ENCODE data around the gene ZNF575. TPM values are rescaled to one million over a fixed set of nuclear protein-coding genes. Genes with fewer than 3 reads are reported as not detected.

ZNF575 gene
- total and polyA plus RNA-seq, 2 donors = 0.38 to 2.5 TPM

DNA sequence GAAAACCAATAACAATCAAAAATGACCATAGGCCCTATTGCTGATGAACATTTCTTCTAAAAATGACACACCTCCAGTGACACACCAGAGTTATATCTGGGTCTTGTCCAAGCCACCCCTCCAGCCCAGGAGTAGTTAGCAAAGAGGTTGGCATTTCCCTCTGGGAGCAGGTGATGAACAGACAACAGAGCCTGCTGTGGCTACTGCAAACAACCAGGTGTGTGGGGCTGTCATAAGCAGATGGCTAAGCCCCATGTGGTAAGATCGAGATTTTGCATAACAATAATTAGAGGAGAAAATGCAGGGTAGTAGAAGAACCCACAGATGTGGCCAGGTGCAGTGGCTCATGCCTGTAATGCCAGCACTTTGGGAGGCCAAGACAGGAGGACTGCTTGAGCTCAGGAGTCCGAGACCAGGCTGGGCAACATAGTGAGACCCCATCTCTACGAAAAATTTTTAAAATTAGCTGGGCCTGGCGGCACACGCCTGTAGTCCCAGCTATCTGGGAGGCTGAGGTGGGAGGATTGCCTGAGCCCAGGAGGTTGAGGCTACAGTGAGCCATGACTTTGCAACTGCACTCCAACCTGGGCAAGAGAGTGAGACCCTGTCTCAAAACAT, 37.3 kb downstream of the ZNF575 start:
- 86% methylated on average over 5 of the region's 5 CpGs for WGBS
- Histone ChIP-seq H3K4me3 (ENCODE audit: low read length in 2 of 2) (no peak overlapping the region), H3K9me3 (ENCODE audit: control insufficient read depth in 2 of 2, insufficient read depth in 1 of 2, low read length in 1 of 2) (no peaks in the 10 kb centered on the region), H3K36me3 (ENCODE audit: control insufficient read depth in 2 of 2, insufficient read depth in 2 of 2, low read length in 1 of 2) (peaks cover 4 to 17% of the 10 kb centered on the region in 2 donors), H3K27me3 (ENCODE audit: control insufficient read depth in 2 of 2, insufficient read depth in 1 of 2, low read length in 1 of 2) (no peaks in the 10 kb centered on the region), H3K27ac (ENCODE audit: low read depth in 1 of 2, low read length in 1 of 2) (peak overlapping the region; percentile 52 to 64), H3K4me1 (ENCODE audit: control insufficient read depth in 2 of 2, insufficient read depth in 2 of 2, low read length in 2 of 2) (peaks cover 7 to 24% of the 10 kb centered on the region in 2 donors)
- peak in 1 of 9 donors; percentile 52 for DNase-seq (ENCODE audit: low read depth in 6 of 9, low spot score in 9 of 9)

DNA sequence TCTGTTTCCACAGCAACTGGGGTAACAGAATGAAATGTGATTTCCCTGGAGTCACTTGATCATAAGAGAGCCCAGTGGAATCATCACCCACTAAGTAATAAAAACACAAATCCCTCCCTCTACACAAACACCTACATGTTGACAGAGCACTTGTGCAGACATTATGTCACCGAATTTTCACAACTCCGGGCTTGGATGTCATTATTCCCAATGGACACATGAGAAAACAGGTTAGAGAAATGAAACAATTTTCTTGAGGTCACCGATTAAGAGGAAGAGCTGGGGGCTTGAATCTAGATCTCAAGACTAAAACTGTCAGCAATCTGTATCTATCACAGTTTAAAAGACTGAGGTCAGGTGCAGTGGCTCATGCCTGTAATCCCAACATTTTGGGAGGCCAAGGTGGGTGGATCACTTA, 39.2 kb downstream of the ZNF575 start:
- no peak for DNase-seq (ENCODE audit: low read depth in 6 of 9, low spot score in 9 of 9)
- Histone ChIP-seq H3K36me3 (ENCODE audit: control insufficient read depth in 2 of 2, insufficient read depth in 2 of 2, low read length in 1 of 2) (peaks cover 4 to 17% of the 10 kb centered on the region in 2 donors), H3K27me3 (ENCODE audit: control insufficient read depth in 2 of 2, insufficient read depth in 1 of 2, low read length in 1 of 2) (no peaks in the 10 kb centered on the region), H3K4me3 (ENCODE audit: low read length in 2 of 2) (no peak overlapping the region), H3K9me3 (ENCODE audit: control insufficient read depth in 2 of 2, insufficient read depth in 1 of 2, low read length in 1 of 2) (no peaks in the 10 kb centered on the region), H3K27ac (ENCODE audit: low read depth in 1 of 2, low read length in 1 of 2) (no peak overlapping the region), H3K4me1 (ENCODE audit: control insufficient read depth in 2 of 2, insufficient read depth in 2 of 2, low read length in 2 of 2) (peaks cover 11 to 31% of the 10 kb centered on the region in 2 donors)
- WGBS = 96% methylated on average over 3 of the region's 3 CpGs

DNA sequence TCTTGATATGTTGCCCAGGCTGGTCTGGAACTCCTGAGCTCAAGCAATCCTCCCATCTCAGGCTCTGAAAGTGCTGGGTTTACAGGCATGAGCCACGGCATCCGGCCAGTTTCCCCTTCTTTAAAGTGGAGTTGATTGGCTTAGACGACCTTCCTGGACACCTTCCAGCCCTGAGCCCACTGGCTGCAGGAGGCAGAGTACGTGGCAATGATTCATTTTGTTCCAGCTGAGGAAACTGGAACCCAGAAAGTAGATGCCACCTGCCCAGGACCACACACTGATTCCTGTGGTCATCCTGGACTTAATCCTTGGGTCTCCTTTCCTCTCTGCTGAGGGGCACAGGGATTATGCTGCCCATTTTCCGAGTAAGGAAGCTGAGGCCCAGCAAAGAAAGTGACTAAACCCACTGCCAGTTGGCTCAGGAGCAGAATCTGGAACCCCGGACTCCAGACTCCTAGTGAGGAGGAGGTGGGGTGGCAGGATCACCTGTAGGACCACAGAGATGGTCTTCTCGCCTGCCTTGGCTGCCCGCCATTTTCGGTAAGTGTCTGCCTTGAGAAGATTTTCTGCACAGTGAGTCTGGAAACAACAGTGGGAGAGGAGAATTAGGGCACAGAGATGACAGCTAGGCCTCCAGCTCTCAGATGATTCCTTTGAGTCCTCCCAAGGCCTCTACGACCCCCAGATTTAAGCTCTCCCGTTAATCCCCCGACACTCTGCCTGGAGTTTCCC, 41.6 kb downstream of the ZNF575 start:
- H3K27me3 ChIP-seq (ENCODE audit: control insufficient read depth in 2 of 2, insufficient read depth in 1 of 2, low read length in 1 of 2) = no peaks in the 10 kb centered on the region
- H3K4me3 ChIP-seq (ENCODE audit: low read length in 2 of 2) = peak overlapping the region; percentile 65 to 85
- H3K4me1 ChIP-seq (ENCODE audit: control insufficient read depth in 2 of 2, insufficient read depth in 2 of 2, low read length in 2 of 2) = peaks cover 12 to 35% of the 10 kb centered on the region in 2 donors
- H3K27ac ChIP-seq (ENCODE audit: low read depth in 1 of 2, low read length in 1 of 2) = peak overlapping the region in 1 of 2 donors; percentile 75
- H3K9me3 ChIP-seq (ENCODE audit: control insufficient read depth in 2 of 2, insufficient read depth in 1 of 2, low read length in 1 of 2) = no peaks in the 10 kb centered on the region
- WGBS = 55% methylated on average over 12 of the region's 12 CpGs
- DNase-seq (ENCODE audit: low read depth in 6 of 9, low spot score in 9 of 9) = peak in 1 of 9 donors; percentile 28
- H3K36me3 ChIP-seq (ENCODE audit: control insufficient read depth in 2 of 2, insufficient read depth in 2 of 2, low read length in 1 of 2) = peaks cover 4 to 12% of the 10 kb centered on the region in 2 donors

DNA sequence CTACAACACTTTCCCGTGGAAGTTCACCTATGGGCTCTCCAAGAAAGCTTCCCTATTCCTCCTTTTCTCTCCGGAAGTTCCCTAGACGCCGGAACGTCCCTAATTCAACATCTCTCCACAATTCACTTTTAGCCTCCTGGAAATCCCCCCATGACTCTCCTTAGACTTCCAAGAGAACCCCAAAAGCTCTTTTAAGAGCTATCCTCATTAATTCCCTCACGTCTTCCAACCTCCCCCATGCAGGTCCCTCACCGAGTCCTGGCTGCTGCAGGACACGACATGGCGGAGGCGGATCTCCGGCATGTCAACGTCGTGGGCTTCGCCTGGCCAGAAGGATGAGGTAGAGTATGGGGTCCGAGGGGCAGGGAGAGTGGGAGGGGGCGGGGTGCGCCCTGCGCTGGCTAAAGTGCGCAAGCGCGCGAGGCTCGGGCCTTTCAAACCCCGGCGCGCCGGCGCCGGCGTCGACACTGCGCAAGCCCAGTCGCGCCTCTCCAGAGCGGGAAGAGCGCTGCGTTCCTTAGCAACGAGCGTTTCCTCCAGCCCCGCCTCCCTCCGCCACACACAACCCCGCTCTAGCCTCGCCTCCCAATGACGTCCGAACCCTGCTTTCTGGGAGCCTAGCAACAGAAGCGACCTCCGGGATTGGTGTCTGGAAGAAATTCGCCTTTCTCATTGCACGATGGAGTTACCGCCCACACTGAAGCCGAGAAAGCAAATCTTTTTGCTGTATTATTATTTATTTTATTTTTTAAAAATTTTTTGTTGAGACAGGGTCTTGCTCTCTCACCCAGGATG, 42.4 kb downstream of the ZNF575 start, which contains the start of the genes PINLYP and XRCC1:
TSS of gene PINLYP (plus strand) at position 646 of the 795 bp plus-strand sequence. CDS start 1,391 bp downstream, outside the sequence.
TSS of gene XRCC1 (minus strand) at position 372 of the 795 bp plus-strand sequence. CDS start at position 303, 69 bp downstream.
- no peaks in the 10 kb centered on the region for H3K9me3 ChIP-seq (ENCODE audit: control insufficient read depth in 2 of 2, insufficient read depth in 1 of 2, low read length in 1 of 2)
- DNase-seq (ENCODE audit: low read depth in 6 of 9, low spot score in 9 of 9) = peak; percentile 94 to 99 (median 97)
- peak within 1 kb of the TSS; percentile 65 to 85 for H3K4me3 ChIP-seq (ENCODE audit: low read length in 2 of 2)
- peaks cover 4 to 12% of the 10 kb centered on the region in 2 donors for H3K36me3 ChIP-seq (ENCODE audit: control insufficient read depth in 2 of 2, insufficient read depth in 2 of 2, low read length in 1 of 2)
- H3K27me3 ChIP-seq (ENCODE audit: control insufficient read depth in 2 of 2, insufficient read depth in 1 of 2, low read length in 1 of 2) = no peaks in the 10 kb centered on the region
- under 1% methylated on average over 51 of the region's 51 CpGs for WGBS
- H3K27ac ChIP-seq (ENCODE audit: low read depth in 1 of 2, low read length in 1 of 2) = peak within 1 kb of the TSS; percentile 80 to 83
- peaks cover 15 to 34% of the 10 kb centered on the region in 2 donors for H3K4me1 ChIP-seq (ENCODE audit: control insufficient read depth in 2 of 2, insufficient read depth in 2 of 2, low read length in 2 of 2)

DNA sequence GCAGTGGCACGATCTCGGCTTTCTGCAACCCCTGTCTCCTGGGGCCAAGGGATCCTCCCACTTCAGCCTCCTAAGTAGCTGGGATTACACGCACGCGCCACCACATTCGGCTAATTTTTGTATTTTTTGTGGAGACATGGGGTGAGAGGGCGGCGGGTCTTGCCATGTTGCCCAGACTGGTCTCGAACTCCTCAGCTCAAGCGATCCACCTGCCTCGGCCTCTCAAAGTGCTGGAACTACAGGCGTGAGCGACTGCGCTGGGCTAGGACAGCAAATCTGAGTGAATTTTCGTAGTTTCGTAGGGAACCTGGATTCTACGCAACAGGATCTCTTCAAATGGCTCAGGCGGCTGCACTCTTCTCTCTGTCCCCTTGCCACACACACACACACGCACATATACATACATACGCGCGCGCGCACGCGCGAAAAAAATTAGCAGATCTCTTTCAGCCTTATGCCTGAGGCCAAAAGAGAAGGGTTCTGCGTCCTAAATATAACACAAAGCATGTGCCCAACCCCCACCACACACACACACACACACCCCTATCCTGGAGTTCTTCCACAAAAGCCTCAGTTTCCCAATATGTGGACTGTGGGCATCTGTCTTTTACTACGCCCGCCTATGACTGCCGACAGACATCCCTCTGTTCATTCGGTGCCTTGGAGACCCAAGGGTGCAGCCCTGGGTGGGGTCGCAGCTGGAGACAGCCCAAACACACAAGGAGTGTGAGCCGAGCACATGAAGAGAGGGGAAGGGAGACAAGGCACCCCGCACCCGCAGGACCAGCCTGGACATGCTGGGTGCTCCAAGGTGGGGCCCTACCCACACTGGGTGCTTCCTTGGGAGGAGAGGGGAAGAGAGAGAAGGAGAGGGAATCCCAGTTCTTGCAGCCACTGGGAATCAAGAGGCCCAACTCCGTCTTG, 43.2 kb downstream of the ZNF575 start:
- peak in 1 of 9 donors; percentile 24 for DNase-seq (ENCODE audit: low read depth in 6 of 9, low spot score in 9 of 9)
- Histone ChIP-seq H3K27ac (ENCODE audit: low read depth in 1 of 2, low read length in 1 of 2) (peak overlapping the region; percentile 10 to 83), H3K9me3 (ENCODE audit: control insufficient read depth in 2 of 2, insufficient read depth in 1 of 2, low read length in 1 of 2) (no peaks in the 10 kb centered on the region), H3K36me3 (ENCODE audit: control insufficient read depth in 2 of 2, insufficient read depth in 2 of 2, low read length in 1 of 2) (peaks cover 4 to 10% of the 10 kb centered on the region in 2 donors), H3K27me3 (ENCODE audit: control insufficient read depth in 2 of 2, insufficient read depth in 1 of 2, low read length in 1 of 2) (no peaks in the 10 kb centered on the region), H3K4me3 (ENCODE audit: low read length in 2 of 2) (peak overlapping the region; percentile 48 to 65), H3K4me1 (ENCODE audit: control insufficient read depth in 2 of 2, insufficient read depth in 2 of 2, low read length in 2 of 2) (peaks cover 15 to 37% of the 10 kb centered on the region in 2 donors)
- WGBS = 73% methylated on average over 37 of the region's 37 CpGs

- H3K36me3 ChIP-seq (ENCODE audit: control insufficient read depth in 2 of 2, insufficient read depth in 2 of 2, low read length in 1 of 2) = no peaks in the 10 kb centered on the region
- WGBS = 98% methylated on average over 3 of the region's 3 CpGs
- no peaks in the 10 kb centered on the region for H3K9me3 ChIP-seq (ENCODE audit: control insufficient read depth in 2 of 2, insufficient read depth in 1 of 2, low read length in 1 of 2)
- peaks cover 15 to 43% of the 10 kb centered on the region in 2 donors for H3K4me1 ChIP-seq (ENCODE audit: control insufficient read depth in 2 of 2, insufficient read depth in 2 of 2, low read length in 2 of 2)
- no peaks in the 10 kb centered on the region for H3K27me3 ChIP-seq (ENCODE audit: control insufficient read depth in 2 of 2, insufficient read depth in 1 of 2, low read length in 1 of 2)
- no peak for DNase-seq (ENCODE audit: low read depth in 6 of 9, low spot score in 9 of 9)
- no peak overlapping the region for H3K4me3 ChIP-seq (ENCODE audit: low read length in 2 of 2)
- no peak overlapping the region for H3K27ac ChIP-seq (ENCODE audit: low read depth in 1 of 2, low read length in 1 of 2)
These were observed 45.8 kb downstream of the ZNF575 start for GRCh38 chr19:43578787-43579186.

- no peak overlapping the region for H3K4me3 ChIP-seq (ENCODE audit: low read length in 2 of 2)
- DNase-seq (ENCODE audit: low read depth in 6 of 9, low spot score in 9 of 9) = no peak
- H3K36me3 ChIP-seq (ENCODE audit: control insufficient read depth in 2 of 2, insufficient read depth in 2 of 2, low read length in 1 of 2) = peaks cover 6 to 12% of the 10 kb centered on the region in 2 donors
- H3K27me3 ChIP-seq (ENCODE audit: control insufficient read depth in 2 of 2, insufficient read depth in 1 of 2, low read length in 1 of 2) = no peaks in the 10 kb centered on the region
- no peaks in the 10 kb centered on the region for H3K9me3 ChIP-seq (ENCODE audit: control insufficient read depth in 2 of 2, insufficient read depth in 1 of 2, low read length in 1 of 2)
- H3K4me1 ChIP-seq (ENCODE audit: control insufficient read depth in 2 of 2, insufficient read depth in 2 of 2, low read length in 2 of 2) = peaks cover 4 to 23% of the 10 kb centered on the region in 2 donors
- WGBS = 82% methylated on average over 7 of the region's 7 CpGs
- peak overlapping the region in 1 of 2 donors; percentile 30 for H3K27ac ChIP-seq (ENCODE audit: low read depth in 1 of 2, low read length in 1 of 2)
These were observed 48.5 kb downstream of the ZNF575 start for GRCh38 chr19:43581467-43581866.

DNA sequence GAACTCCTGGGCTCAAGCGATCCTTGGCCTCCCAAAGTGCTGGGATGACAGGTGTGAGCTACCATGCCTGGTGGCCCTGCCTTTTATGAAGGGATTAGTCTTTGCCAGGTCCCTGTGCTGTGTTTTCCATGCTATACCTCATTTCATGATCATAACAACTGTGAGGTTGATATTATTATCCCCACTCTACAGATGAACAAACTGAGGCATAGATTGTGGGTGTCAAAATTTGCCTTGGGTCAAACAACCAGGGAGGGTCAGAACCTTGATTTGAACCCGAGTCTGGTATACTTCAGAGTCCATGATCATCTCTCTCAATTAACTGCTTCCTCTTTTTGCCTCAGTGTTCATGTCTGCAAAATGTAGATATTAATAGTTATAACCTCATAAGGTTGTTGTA, 49.5 kb downstream of the ZNF575 start:
- peaks cover 4 to 23% of the 10 kb centered on the region in 2 donors for H3K4me1 ChIP-seq (ENCODE audit: control insufficient read depth in 2 of 2, insufficient read depth in 2 of 2, low read length in 2 of 2)
- no peak for DNase-seq (ENCODE audit: low read depth in 6 of 9, low spot score in 9 of 9)
- WGBS = 97% methylated on average over 2 of the region's 2 CpGs
- no peaks in the 10 kb centered on the region for H3K9me3 ChIP-seq (ENCODE audit: control insufficient read depth in 2 of 2, insufficient read depth in 1 of 2, low read length in 1 of 2)
- no peak overlapping the region for H3K4me3 ChIP-seq (ENCODE audit: low read length in 2 of 2)
- H3K27ac ChIP-seq (ENCODE audit: low read depth in 1 of 2, low read length in 1 of 2) = no peak overlapping the region
- peaks cover 9 to 14% of the 10 kb centered on the region in 2 donors for H3K36me3 ChIP-seq (ENCODE audit: control insufficient read depth in 2 of 2, insufficient read depth in 2 of 2, low read length in 1 of 2)
- no peaks in the 10 kb centered on the region for H3K27me3 ChIP-seq (ENCODE audit: control insufficient read depth in 2 of 2, insufficient read depth in 1 of 2, low read length in 1 of 2)

Data from thymus (tissue), 11 donors.